GM18498 (cell line): ENCODE data around the gene ERBB2.
"Not testable (repeated sequence)": the region's sequence is repeated elsewhere in the genome, so short reads cannot be mapped to it uniquely, and the experiment has no call there.

Source experiments
- ATAC-seq: cut with Tn5 transposase; IDR thresholded peaks from one replicate; pipeline ENCODE4 v1.9.1; 2021; ENCODE audit warnings: mild to moderate bottlenecking, moderate library complexity; ENCODE audit not compliant: unreplicated experiment

Gene ERBB2

DNA sequence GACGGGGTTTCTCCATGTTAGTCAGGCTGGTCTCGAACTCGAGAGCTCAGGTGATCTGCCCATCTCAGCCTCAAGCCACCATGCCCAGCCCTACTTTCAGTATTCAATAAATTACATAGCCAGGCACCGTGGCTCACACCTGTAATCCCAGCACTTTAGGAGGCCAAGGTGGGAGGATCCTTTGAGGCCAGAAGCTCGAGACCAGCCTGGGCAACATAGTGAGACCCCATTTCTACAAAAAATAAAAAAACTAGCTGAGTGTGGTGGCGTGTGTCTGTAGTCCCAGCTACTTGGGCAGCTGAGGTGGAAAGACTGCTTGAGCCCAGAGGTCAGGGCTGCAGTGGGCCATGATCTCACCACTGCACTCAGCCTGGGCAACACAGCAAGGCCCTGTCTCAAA lies 22.2 kb downstream of the ERBB2 start:
- ATAC-seq, result no peak

GRCh38 chr17:39722965-39723848 lies 23.3 kb downstream of the ERBB2 start:
- no peak for ATAC-seq

DNA sequence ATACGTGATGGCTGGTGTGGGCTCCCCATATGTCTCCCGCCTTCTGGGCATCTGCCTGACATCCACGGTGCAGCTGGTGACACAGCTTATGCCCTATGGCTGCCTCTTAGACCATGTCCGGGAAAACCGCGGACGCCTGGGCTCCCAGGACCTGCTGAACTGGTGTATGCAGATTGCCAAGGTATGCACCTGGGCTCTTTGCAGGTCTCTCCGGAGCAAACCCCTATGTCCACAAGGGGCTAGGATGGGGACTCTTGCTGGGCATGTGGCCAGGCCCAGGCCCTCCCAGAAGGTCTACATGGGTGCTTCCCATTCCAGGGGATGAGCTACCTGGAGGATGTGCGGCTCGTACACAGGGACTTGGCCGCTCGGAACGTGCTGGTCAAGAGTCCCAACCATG lies 24.9 kb downstream of the ERBB2 start:
- ATAC-seq, result no peak

DNA sequence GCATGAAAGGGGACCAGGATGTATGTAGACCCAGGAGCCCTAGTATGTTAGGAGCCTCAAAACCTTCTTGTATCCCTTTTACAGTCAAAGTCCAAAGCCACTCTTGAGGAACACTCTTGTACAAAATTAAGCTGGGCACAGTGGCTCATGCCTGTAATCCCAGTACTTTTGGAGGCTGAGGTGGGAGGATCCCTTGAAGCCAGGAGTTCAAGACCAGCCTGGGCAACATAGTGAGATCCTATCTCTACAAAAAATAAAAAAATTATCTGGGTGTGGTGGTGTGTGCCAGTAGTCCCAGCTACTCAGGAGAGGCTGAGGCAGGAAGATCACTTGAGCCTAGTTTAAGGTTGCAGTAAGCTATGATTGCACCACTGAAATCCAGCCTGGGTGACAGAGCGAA lies 26.1 kb downstream of the ERBB2 start:
- not testable (repeated sequence) for ATAC-seq

GRCh38 chr17:39726617-39727016 lies 26.8 kb downstream of the ERBB2 start:
- ATAC-seq, result no peak

DNA sequence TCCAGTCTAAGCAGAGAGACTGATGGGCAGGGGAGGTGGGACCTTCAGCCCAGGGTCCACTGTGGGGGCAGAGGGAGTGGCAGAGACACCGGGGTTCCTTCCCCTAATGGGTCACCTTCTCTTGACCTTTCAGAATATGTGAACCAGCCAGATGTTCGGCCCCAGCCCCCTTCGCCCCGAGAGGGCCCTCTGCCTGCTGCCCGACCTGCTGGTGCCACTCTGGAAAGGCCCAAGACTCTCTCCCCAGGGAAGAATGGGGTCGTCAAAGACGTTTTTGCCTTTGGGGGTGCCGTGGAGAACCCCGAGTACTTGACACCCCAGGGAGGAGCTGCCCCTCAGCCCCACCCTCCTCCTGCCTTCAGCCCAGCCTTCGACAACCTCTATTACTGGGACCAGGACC lies 27.7 kb downstream of the ERBB2 start:
- no peak for ATAC-seq

GRCh38 chr17:39729280-39729851 lies 29.5 kb downstream of the ERBB2 start:
- ATAC-seq, result no peak

- ATAC-seq, result peak; percentile 93
Observed at GRCh38 chr17:39730095-39730921, 30.4 kb downstream of the ERBB2 start, which contains the start of gene MIEN1. TSS of gene MIEN1 (minus strand) at chr17:39730532. CDS start at chr17:39730495, 37 bp downstream.

- ATAC-seq, result no peak
Observed at GRCh38 chr17:39732586-39732985, 32.7 kb downstream of the ERBB2 start.

DNA sequence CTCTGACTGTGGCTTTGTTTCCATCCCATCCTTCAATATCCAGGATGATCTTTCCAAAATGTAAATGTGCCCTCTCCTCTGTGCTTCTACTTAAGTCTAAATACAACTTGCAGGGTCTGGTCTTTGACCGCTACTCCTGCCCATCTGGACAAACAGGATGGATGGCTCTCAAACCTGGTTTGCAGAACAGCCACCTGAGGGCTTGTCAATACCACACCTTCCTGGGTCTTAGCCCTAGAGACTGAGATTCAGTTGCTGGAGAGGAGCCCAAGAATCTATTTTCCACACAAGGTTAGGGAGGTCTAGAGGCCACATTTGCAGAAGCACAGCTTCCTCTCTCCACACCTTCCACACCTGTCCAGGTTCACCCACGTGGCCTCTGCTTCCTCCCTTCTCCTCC lies 36.0 kb downstream of the ERBB2 start:
- no peak for ATAC-seq

GRCh38 chr17:39736319-39737165 lies 36.7 kb downstream of the ERBB2 start:
- ATAC-seq, result no peak

- ATAC-seq, result no peak
Observed at GRCh38 chr17:39737206-39737759, 37.4 kb downstream of the ERBB2 start.

GRCh38 chr17:39737760-39738567 lies 38.1 kb downstream of the ERBB2 start, which contains the start of gene GRB7:
TSS of gene GRB7 (plus strand) at chr17:39737938. CDS start at chr17:39742302, 4,364 bp downstream.
- no peak for ATAC-seq

- ATAC-seq, result no peak
Observed at GRCh38 chr17:39738568-39738901, 38.7 kb downstream of the ERBB2 start.

- no peak for ATAC-seq
Observed at GRCh38 chr17:39738983-39739884, 39.4 kb downstream of the ERBB2 start.

- no peak for ATAC-seq
Observed at GRCh38 chr17:39739885-39740356, 40.1 kb downstream of the ERBB2 start.

DNA sequence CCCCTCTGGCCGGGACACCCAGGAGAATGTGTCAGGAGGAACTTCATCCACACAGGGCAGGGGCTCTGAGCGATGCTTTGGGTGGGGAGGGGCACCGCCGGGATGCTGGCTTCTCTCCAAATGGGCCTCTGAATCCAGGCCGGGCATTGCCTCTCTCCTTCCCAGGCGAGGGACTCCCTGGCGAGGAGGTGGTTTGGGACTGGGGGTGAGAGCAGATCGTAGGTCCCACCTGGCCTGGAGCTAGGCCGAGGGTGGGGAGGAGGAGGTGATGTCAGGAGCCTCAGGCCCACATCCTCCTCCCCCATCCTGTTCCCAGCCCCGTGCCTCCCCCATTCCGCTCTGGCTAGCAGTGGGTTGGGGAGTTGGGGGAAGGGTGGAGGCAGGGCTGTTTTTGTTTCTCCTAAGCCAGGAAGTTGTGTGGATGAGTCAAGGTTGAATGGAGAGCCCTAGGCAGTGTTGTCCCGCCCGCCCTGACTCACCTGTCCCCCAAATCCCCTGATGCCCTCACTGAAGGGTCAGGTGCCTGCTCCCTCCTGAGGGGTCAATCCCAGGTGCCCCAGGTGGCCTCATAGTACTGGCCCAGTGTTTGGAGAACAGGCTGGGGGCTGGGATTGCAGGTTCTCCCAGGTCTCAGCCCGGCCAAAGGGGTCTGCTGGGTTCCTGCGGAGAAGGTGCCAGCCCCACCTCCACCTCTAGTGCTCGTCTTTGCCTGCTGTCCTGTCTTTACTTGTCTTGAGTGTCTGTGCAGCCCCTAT lies 40.7 kb downstream of the ERBB2 start:
- ATAC-seq, result no peak
